IPS-18c (cell line): ENCODE measurements around the gene RPSA.
"Not testable (repeated sequence)": the region's sequence is repeated elsewhere in the genome, so short reads cannot be mapped to it uniquely, and the experiment has no call there.

Experiments
- H3K4me3 ChIP-seq: 2 replicates; pipeline ENCODE4 v1.7.0; 2013; ENCODE audit warnings: low read depth, mild to moderate bottlenecking, low read length, moderate library complexity; ENCODE audit not compliant: insufficient read depth
- H3K9me3 ChIP-seq: one replicate; pipeline ENCODE4 v1.6.1; 2013; ENCODE audit warnings: mild to moderate bottlenecking, low read length, moderate library complexity; ENCODE audit not compliant: control insufficient read depth, insufficient read depth

The RPSA gene

GRCh38 chr3:39412668-39413260 is 6.2 kb downstream of the RPSA start:
- H3K4me3 ChIP-seq = no peak overlapping the region
- no peaks in the 10 kb centered on the region for H3K9me3 ChIP-seq

GRCh38 chr3:39413691-39414420 is 7.3 kb downstream of the RPSA start:
- Histone ChIP-seq H3K4me3 (no peak overlapping the region), H3K9me3 (no peaks in the 10 kb centered on the region)

- Histone ChIP-seq H3K9me3 (no peaks in the 10 kb centered on the region), H3K4me3 (no peak overlapping the region)
Observed at GRCh38 chr3:39414421-39414907, 7.9 kb downstream of the RPSA start.

GRCh38 chr3:39415302-39415701 is 8.8 kb downstream of the RPSA start:
- H3K4me3 ChIP-seq = not testable (repeated sequence)

GRCh38 chr3:39415983-39416382 is 9.5 kb downstream of the RPSA start:
- H3K4me3 ChIP-seq = no peak overlapping the region

More at GRCh38 chr3:39415302-39415701, 8.8 kb downstream of the RPSA start:
- not testable (repeated sequence) for H3K9me3 ChIP-seq

GRCh38 chr3:39416998-39417397 is 10.5 kb downstream of the RPSA start:
- H3K9me3 ChIP-seq, H3K4me3 ChIP-seq: not testable (repeated sequence)

More at GRCh38 chr3:39415983-39416382, 9.5 kb downstream of the RPSA start:
- H3K9me3 ChIP-seq = no peaks in the 10 kb centered on the region

GRCh38 chr3:39418556-39419225 is 12.2 kb downstream of the RPSA start:
- H3K9me3 ChIP-seq, H3K4me3 ChIP-seq: not testable (repeated sequence)

- Histone ChIP-seq H3K4me3 (no peak overlapping the region), H3K9me3 (no peaks in the 10 kb centered on the region)
Observed at GRCh38 chr3:39419742-39420315, 13.3 kb downstream of the RPSA start.

GRCh38 chr3:39420543-39420942 is 14.0 kb downstream of the RPSA start:
- no peak overlapping the region for H3K4me3 ChIP-seq
- no peaks in the 10 kb centered on the region for H3K9me3 ChIP-seq

- Histone ChIP-seq H3K9me3 (no peaks in the 10 kb centered on the region), H3K4me3 (no peak overlapping the region)
Observed at GRCh38 chr3:39423436-39423970, 17.0 kb downstream of the RPSA start.

- Histone ChIP-seq H3K4me3 (no peak overlapping the region), H3K9me3 (no peaks in the 10 kb centered on the region)
Observed at GRCh38 chr3:39426312-39426711, 19.8 kb downstream of the RPSA start.

- Histone ChIP-seq H3K9me3 (no peaks in the 10 kb centered on the region), H3K4me3 (no peak overlapping the region)
Observed at GRCh38 chr3:39427506-39427905, 21.0 kb downstream of the RPSA start.

GRCh38 chr3:39428745-39429201 is 22.3 kb downstream of the RPSA start:
- Histone ChIP-seq H3K9me3 (no peaks in the 10 kb centered on the region), H3K4me3 (no peak overlapping the region)

GRCh38 chr3:39429466-39429865 is 22.9 kb downstream of the RPSA start:
- no peak overlapping the region for H3K4me3 ChIP-seq

GRCh38 chr3:39432342-39432741 is 25.8 kb downstream of the RPSA start:
- H3K4me3 ChIP-seq = no peak overlapping the region
- no peaks in the 10 kb centered on the region for H3K9me3 ChIP-seq

More at GRCh38 chr3:39429466-39429865, 22.9 kb downstream of the RPSA start:
- H3K9me3 ChIP-seq = no peaks in the 10 kb centered on the region

- H3K4me3 ChIP-seq = no peak overlapping the region
- H3K9me3 ChIP-seq = no peaks in the 10 kb centered on the region
Observed at GRCh38 chr3:39433642-39434041, 27.1 kb downstream of the RPSA start.

- H3K9me3 ChIP-seq = no peaks in the 10 kb centered on the region
- no peak overlapping the region for H3K4me3 ChIP-seq
Observed at GRCh38 chr3:39434574-39434973, 28.1 kb downstream of the RPSA start.
